ENCODE data around the gene TRAPPC10.

Gene TRAPPC10

DNA sequence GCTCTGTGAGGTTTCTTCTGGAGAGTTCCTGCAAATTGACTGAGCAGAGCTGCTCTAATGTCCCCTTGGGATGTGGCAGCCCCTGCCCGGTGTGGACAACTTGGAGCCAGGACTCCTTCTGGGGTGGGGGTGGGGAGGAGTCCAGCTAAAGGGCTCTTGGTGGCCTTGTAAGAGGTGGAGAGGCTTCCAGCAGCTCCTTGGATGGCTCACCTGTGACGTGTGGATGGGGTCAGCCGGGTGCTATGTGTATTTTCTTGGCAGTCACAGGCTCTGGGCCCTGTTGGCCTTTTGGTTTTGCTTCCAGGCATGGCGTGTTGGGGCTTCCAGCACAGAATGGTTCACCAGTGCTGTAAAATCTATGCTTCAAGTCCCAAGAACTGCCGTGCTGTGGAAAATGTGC lies 38.2 kb downstream of the TRAPPC10 start:
- no peaks in the 10 kb centered on the region for H3K9me3 ChIP-seq
- DNase-seq (ENCODE audit: low spot score in 2 of 2): no peak
- no peaks in the 10 kb centered on the region for H3K27me3 ChIP-seq (ENCODE audit: low read depth)
- in situ Hi-C loops (cut with MboI; ENCODE audit: low sequenced_read_pairs): no loop called here
- H3K4me1 ChIP-seq: no peaks in the 10 kb centered on the region
- no peak overlapping the region for H3K4me3 ChIP-seq
- H3K36me3 ChIP-seq (replicated peaks): peaks cover 15% of the 10 kb centered on the region

DNA sequence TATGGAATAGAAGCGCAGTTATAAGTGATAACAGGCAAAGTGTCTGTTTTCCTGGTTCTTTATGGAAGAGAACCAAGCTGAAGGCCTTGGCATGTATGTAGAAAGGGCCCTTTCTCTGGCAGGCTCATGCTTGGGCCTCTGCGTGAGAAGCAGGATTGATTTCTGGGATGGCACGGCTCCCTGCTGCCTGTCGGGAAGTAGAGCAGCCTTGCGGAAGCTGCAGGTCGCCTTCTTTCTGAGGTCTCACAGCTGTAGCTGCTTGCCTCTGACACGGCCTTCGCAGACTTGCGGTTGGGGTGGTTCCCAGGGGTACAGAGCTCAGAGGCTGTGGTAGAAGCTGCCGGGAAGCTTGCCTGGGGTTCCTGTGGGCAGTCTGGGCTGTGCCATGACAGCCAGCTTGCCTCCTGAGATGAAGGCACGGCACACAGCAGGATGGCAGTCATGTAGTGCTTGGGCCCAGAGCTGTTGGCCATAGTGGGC lies 39.4 kb downstream of the TRAPPC10 start:
- no peaks in the 10 kb centered on the region for H3K27me3 ChIP-seq (ENCODE audit: low read depth)
- peaks cover 13% of the 10 kb centered on the region for H3K36me3 ChIP-seq (replicated peaks)

DNA sequence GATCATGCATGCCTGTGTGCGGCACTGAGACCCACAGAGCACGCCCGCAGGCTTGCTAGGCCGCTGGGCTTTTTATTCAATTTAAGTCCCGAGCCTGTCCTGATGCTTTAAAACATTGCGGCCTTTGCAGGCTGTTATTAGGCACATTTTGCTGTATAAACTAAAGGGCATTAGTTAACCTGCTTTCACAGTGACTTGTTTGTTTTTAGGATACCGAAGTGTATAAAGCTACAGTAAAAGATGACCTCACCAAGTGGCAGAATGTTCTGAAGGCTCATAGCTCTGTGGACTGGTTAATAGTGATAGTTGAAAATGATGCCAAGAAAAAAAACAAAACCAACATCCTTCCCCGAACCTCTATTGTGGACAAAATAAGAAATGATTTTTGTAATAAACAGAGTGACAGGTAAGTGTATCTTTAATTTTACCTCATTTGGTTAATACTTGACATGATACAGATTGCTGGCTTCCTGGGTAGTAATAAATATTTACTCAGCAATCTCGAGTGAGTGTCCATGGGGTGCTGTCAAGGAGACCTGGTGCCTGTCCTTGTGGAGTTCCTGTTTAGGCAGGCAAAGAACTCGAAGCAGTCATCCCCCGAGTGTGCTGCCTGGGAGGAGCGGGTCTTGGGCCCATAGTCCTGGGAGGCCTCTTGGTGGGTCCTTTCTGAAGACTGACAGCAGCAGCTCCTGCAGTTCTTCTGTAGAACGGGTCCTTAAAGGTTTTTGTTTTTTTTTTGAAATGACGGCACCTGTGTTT lies 40.1 kb downstream of the TRAPPC10 start:
- no peak overlapping the region for H3K4me3 ChIP-seq
- DNase-seq (ENCODE audit: low spot score in 2 of 2): no peak
- no peaks in the 10 kb centered on the region for H3K9me3 ChIP-seq
- in situ Hi-C loops (cut with MboI; ENCODE audit: low sequenced_read_pairs): no loop called here
- no peaks in the 10 kb centered on the region for H3K4me1 ChIP-seq
- H3K27me3 ChIP-seq (ENCODE audit: low read depth): no peaks in the 10 kb centered on the region
- peaks cover 13% of the 10 kb centered on the region for H3K36me3 ChIP-seq (replicated peaks)

More for the DNA sequence above, 39.4 kb downstream of the TRAPPC10 start:
- in situ Hi-C loops (cut with MboI; ENCODE audit: low sequenced_read_pairs): no loop called here
- no peak for DNase-seq (ENCODE audit: low spot score in 2 of 2)
- no peak overlapping the region for H3K4me3 ChIP-seq
- H3K4me1 ChIP-seq: no peaks in the 10 kb centered on the region
- H3K9me3 ChIP-seq: no peaks in the 10 kb centered on the region

DNA sequence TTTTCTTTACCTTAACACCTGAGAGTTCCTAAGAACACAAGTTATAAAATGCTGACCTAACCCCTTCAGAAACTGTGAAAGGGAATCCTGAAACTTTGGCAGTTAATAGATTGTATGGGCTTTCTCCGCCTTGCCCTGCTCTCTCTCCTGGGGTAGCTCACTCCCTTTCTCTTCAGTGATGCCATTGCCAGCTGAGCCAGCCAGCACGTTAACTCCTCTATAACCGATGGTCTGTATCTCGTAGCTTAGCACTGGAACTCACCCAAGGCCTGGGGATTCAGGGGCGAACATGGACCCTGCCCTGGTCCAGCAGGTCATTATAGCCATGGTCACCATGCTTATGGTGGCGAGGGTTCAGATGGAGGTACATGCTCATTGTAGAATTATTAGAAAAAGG lies 40.7 kb downstream of the TRAPPC10 start:
- H3K36me3 ChIP-seq (replicated peaks): peaks cover 12% of the 10 kb centered on the region
- in situ Hi-C loops (cut with MboI; ENCODE audit: low sequenced_read_pairs): no loop called here
- no peaks in the 10 kb centered on the region for H3K4me1 ChIP-seq
- no peaks in the 10 kb centered on the region for H3K9me3 ChIP-seq
- H3K4me3 ChIP-seq: no peak overlapping the region
- DNase-seq (ENCODE audit: low spot score in 2 of 2): no peak
- no peaks in the 10 kb centered on the region for H3K27me3 ChIP-seq (ENCODE audit: low read depth)

DNA sequence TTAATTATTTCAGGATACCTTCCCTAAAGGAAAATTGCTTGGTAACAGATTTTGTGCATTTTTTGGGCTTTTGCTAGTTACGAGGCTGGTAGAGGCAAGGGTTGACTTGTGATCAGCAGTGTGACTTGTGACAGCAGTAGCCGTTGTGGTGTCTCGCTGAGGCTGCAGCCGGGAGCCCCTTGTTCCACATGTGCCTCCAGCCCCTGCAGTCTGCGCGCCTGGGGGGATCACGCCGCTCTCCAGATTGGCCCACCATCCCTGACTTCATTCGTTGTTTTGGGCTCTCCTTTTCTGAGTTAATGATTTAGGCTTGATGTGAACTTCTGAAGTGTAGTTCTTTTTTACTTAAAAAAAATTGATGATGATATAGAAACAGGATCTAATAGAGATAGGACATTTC lies 41.5 kb downstream of the TRAPPC10 start:
- H3K4me1 ChIP-seq: no peaks in the 10 kb centered on the region

DNA sequence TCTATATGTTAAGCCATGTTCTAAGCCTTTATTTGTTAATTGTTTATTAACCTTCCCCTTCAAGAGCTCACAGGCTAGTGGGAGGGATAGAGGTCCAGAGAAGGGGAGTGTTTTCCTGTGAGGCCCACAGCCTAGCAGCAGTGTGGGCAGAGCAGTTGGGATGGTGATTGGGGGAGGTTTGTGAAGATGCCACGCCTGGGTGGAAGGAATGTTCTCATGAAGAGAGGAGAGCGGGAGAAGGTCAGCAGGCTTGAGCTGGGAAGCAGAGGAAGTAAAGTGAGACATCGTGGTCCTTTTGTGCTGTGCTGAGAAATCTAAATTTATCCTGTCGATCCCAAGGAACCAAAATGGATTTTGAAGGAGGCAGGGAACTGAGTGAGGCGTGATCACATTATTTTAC lies 42.6 kb downstream of the TRAPPC10 start:
- in situ Hi-C loops (cut with MboI; ENCODE audit: low sequenced_read_pairs): no loop called here
- H3K36me3 ChIP-seq (replicated peaks): peaks cover 19% of the 10 kb centered on the region
- no peak for DNase-seq (ENCODE audit: low spot score in 2 of 2)
- no peaks in the 10 kb centered on the region for H3K27me3 ChIP-seq (ENCODE audit: low read depth)
- no peaks in the 10 kb centered on the region for H3K4me1 ChIP-seq
- H3K9me3 ChIP-seq: no peaks in the 10 kb centered on the region
- H3K4me3 ChIP-seq: no peak overlapping the region

More for the DNA sequence above, 41.5 kb downstream of the TRAPPC10 start:
- Histone ChIP-seq H3K27me3 (ENCODE audit: low read depth) (no peaks in the 10 kb centered on the region), H3K9me3 (no peaks in the 10 kb centered on the region), H3K36me3 (replicated peaks) (peaks cover 13% of the 10 kb centered on the region), H3K4me3 (no peak overlapping the region)
- in situ Hi-C loops (cut with MboI; ENCODE audit: low sequenced_read_pairs): no loop called here
- no peak for DNase-seq (ENCODE audit: low spot score in 2 of 2)

DNA sequence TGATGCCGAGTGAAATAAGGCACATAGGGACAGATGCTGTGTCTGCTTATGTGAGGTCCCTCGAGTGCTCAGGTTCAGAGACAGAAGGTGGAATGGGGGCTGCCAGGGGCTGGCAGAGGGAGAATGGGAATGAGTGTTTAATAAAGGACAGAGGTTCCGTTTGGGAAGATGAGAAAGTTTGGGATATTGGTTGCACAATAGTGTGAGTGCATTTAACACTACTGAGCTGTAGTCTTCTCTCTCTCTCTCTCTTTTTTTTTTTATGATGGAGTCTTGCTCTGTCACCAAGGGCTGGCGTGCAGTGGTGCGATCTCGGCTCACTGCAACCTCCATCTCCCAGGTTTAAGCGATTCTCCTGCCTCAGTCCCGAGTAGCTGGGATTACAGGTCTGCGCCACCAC lies 44.9 kb downstream of the TRAPPC10 start:
- Histone ChIP-seq H3K27me3 (ENCODE audit: low read depth) (no peaks in the 10 kb centered on the region), H3K4me3 (no peak overlapping the region), H3K4me1 (no peaks in the 10 kb centered on the region), H3K36me3 (replicated peaks) (peaks cover 24% of the 10 kb centered on the region), H3K9me3 (no peaks in the 10 kb centered on the region)
- in situ Hi-C loops (cut with MboI; ENCODE audit: low sequenced_read_pairs): no loop called here
- no peak for DNase-seq (ENCODE audit: low spot score in 2 of 2)

DNA sequence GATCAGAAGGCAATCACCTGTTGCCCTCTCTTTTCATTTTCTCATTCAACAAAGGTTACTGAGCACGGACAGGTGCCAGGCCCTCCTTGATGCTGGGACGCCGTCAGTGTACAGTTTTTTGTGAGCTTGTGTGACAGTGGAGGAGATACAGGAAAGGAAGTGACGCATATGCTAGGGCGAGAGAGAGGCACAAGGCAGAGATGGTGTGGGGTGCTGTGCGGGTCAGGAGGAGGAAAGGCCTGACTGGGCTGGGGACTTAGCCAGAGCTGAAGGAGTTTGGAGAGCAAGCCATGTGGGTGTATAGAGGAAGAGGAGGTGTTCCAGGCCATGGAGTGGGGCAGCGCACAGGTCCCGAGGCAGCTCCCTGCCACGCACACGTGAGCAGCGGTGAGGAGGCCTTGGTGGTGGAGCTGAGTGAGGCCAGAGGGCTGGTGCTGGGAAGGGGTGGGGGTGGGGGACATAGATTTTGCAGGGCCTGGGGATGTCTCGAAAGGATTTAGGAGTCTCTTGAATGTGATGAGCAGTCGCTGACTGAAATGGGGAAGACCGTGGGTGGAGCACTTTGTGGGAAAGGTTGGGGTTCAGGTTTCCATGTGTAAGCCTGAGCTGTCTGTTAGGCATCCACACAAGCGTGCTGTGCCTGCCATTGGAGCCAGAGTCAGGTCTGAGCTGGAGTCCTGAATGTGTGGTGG lies 46.0 kb downstream of the TRAPPC10 start:
- no peak overlapping the region for H3K4me3 ChIP-seq
- H3K27me3 ChIP-seq (ENCODE audit: low read depth): no peaks in the 10 kb centered on the region
- peaks cover 20% of the 10 kb centered on the region for H3K36me3 ChIP-seq (replicated peaks)
- no peak for DNase-seq (ENCODE audit: low spot score in 2 of 2)
- no peaks in the 10 kb centered on the region for H3K4me1 ChIP-seq
- in situ Hi-C loops (cut with MboI; ENCODE audit: low sequenced_read_pairs): no loop called here
- no peaks in the 10 kb centered on the region for H3K9me3 ChIP-seq

DNA sequence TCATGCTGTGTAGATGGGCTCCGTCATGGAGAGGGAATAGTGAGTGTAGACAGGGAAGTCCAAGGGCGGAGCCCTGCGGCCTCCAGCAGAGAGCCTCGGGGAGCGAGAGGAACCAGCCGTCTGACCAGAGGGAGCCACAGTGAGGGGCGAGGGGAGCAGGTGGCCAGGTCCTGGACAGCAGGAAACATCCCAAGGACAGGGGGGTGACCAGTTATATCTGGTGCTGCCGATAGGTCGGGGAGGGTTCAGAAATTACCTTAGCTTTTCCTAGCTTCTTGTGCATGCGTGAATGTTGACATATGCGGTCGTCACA lies 46.5 kb downstream of the TRAPPC10 start:
- H3K9me3 ChIP-seq: no peaks in the 10 kb centered on the region
- H3K27me3 ChIP-seq (ENCODE audit: low read depth): no peaks in the 10 kb centered on the region
- H3K4me3 ChIP-seq: no peak overlapping the region
- DNase-seq (ENCODE audit: low spot score in 2 of 2): no peak
- peaks cover 20% of the 10 kb centered on the region for H3K36me3 ChIP-seq (replicated peaks)
- in situ Hi-C loops (cut with MboI; ENCODE audit: low sequenced_read_pairs): no loop called here
- no peaks in the 10 kb centered on the region for H3K4me1 ChIP-seq

DNA sequence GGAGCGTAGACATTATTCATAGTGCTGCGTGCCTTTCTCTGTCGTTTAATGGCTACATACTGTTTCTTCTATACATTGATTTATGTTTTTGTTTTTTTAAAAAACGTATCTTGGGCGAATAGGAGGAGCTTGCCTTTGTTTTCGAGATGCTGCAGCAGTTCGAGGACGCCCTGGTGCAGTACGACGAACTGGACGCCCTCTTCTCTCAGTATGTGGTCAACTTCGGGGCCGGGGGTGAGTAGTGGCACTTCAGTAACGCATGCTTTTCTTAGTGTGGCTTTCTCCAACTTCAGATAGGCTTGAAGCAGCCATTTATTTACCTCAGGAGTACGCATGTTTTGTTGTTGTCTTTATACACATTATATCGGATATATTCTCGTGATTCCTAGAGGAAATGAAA lies 46.9 kb downstream of the TRAPPC10 start:
- Histone ChIP-seq H3K4me3 (no peak overlapping the region), H3K27me3 (ENCODE audit: low read depth) (no peaks in the 10 kb centered on the region), H3K4me1 (no peaks in the 10 kb centered on the region), H3K36me3 (replicated peaks) (peaks cover 24% of the 10 kb centered on the region), H3K9me3 (no peaks in the 10 kb centered on the region)
- DNase-seq (ENCODE audit: low spot score in 2 of 2): no peak
- in situ Hi-C loops (cut with MboI; ENCODE audit: low sequenced_read_pairs): no loop called here

DNA sequence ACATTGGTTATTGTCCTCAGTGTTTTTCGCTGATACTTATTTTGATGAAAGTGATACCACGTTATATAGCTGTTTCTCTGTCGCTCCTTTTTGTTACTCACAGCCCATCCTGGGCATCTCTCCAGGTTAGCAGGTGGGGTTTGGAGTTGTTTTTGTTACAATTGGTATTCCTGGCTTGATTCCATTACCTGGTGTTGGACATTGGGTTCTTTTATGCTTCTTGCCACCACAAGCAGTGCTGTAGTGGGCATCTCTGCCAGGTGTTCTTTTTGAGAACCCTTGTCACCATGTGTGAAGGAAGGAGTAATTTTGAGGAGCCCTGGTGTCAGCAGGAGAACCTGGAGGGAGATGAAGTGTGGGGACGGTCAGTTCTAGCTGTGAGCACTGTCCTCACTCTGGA lies 47.6 kb downstream of the TRAPPC10 start:
- in situ Hi-C loops (cut with MboI; ENCODE audit: low sequenced_read_pairs): no loop called here
- Histone ChIP-seq H3K4me1 (no peaks in the 10 kb centered on the region), H3K27me3 (ENCODE audit: low read depth) (no peaks in the 10 kb centered on the region), H3K36me3 (replicated peaks) (peaks cover 28% of the 10 kb centered on the region), H3K9me3 (no peaks in the 10 kb centered on the region), H3K4me3 (no peak overlapping the region)
- no peak for DNase-seq (ENCODE audit: low spot score in 2 of 2)

DNA sequence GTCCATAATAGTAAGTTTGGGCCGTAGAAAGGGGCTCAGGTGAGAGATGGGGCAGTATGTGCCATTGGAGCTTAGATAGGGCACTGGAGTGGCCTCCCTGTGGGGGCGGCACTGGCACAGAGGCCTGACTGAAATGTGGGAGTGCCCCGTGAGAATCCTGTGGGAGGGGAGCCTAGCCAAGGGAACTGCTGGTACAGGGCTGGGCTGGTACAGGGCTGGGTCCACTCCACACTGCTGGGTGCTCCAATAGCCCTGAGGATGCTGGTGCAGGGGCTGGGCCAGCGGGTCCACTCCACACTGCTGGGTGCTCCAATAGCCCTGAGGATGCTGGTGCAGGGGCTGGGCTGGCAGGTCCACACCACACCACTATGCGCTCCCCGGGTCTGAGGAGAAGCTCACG lies 50.3 kb downstream of the TRAPPC10 start:
- H3K27me3 ChIP-seq (ENCODE audit: low read depth): no peaks in the 10 kb centered on the region
- in situ Hi-C loops (cut with MboI; ENCODE audit: low sequenced_read_pairs): no loop called here
- H3K4me3 ChIP-seq: no peak overlapping the region
- peaks cover 39% of the 10 kb centered on the region for H3K36me3 ChIP-seq (replicated peaks)
- no peak for DNase-seq (ENCODE audit: low spot score in 2 of 2)
- H3K9me3 ChIP-seq: no peaks in the 10 kb centered on the region
- H3K4me1 ChIP-seq: no peaks in the 10 kb centered on the region

DNA sequence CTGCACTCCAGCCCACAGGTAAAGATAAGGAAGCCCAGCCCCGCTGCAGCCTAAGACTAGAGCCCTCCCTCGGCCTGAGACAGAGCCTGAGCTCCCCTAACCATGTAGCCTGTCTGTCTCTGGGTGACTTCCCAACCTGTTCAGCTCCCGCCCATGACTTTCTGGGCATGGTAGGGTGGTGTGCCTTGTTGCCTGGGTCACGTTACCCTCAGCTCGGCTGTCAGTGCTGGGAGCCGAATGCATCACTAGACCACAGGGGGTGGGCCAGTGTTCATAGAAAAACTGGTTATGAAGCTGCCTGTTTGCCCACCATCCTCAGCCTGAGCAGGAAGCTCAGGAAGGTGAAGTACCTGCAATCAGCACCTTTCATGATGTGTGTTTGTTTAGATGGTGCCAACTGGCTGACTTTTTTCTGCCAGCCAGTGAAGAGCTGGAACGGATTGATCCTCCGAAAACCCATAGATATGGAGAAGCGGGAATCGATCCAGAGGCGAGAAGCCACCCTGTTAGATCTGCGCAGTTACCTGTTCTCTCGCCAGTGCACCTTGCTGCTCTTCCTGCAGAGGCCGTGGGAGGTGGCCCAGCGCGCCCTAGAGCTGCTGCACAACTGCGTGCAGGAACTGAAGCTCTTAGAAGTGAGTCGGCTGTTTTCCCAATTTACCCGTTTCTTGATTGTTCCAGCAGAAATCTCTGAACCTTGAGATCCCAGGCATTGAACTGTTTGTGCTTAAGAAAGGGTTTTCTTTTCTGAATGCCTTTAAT lies 51.2 kb downstream of the TRAPPC10 start:
- Histone ChIP-seq H3K36me3 (replicated peaks) (peaks cover 37% of the 10 kb centered on the region), H3K4me1 (no peaks in the 10 kb centered on the region), H3K4me3 (no peak overlapping the region), H3K9me3 (no peaks in the 10 kb centered on the region), H3K27me3 (ENCODE audit: low read depth) (no peaks in the 10 kb centered on the region)
- in situ Hi-C loops (cut with MboI; ENCODE audit: low sequenced_read_pairs): no loop called here
- DNase-seq (ENCODE audit: low spot score in 2 of 2): no peak

DNA sequence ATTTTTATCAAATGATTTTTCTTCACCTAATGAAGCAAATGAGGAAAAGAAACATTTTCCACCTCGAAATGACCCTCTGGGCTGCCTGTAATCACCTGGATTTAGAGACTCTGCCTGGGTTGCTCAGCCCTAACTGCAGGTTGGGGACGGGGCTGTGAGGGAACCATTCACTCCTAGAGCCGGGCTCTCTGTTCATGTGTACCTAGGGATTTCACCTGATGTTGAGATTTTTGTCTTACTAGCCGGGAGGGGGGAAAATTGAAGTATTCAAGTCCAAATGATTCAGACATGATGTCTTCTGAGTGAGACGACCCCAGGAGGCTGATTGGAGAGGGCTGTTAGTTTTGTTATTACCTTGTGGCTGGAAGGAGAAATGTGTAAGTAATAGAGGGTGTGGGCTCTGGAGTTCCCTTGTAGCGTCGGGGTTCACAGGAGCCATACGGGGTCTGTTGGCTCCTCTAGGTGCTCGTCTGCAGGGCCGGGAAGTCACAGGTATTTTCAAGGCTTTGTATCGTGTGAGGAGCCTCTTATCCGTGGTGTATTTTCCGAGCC lies 52.8 kb downstream of the TRAPPC10 start:
- no peaks in the 10 kb centered on the region for H3K4me1 ChIP-seq
- in situ Hi-C loops (cut with MboI; ENCODE audit: low sequenced_read_pairs): no loop called here
- H3K9me3 ChIP-seq: no peaks in the 10 kb centered on the region
- H3K36me3 ChIP-seq (replicated peaks): peaks cover 24% of the 10 kb centered on the region
- no peak for DNase-seq (ENCODE audit: low spot score in 2 of 2)
- no peak overlapping the region for H3K4me3 ChIP-seq
- no peaks in the 10 kb centered on the region for H3K27me3 ChIP-seq (ENCODE audit: low read depth)

Measured in HAP-1 (cell line).